Mucosa of descending colon (tissue), 3 donors: ENCODE measurements around the gene TMPRSS5. TPM values are rescaled to one million over a fixed set of nuclear protein-coding genes. Genes with fewer than 3 reads are reported as not detected.
"Not testable (repeated sequence)": the region's sequence is repeated elsewhere in the genome, so short reads cannot be mapped to it uniquely, and the experiment has no call there.

Experiments used
- ATAC-seq: fragments of 200-7000 bp; cut with Tn5 transposase; one replicate; pipeline ENCODE4 v1.9.1; 2020; ENCODE audit warnings: mild to moderate bottlenecking, moderate library complexity
- DNase-seq, 3 donors: peaks; one replicate each; pipeline ENCODE4 v3.0.0-alpha.2; 2020
- H3K36me3 ChIP-seq: fragments of 200-600 bp; one replicate; pipeline ENCODE4 v1.8.0; 2021; ENCODE audit warnings: low read depth, mild to moderate bottlenecking
- H3K4me1 ChIP-seq: fragments of 200-600 bp; one replicate; pipeline ENCODE4 v1.8.0; 2021; ENCODE audit warnings: low read depth, mild to moderate bottlenecking
- H3K4me3 ChIP-seq: fragments of 200-600 bp; one replicate; pipeline ENCODE4 v1.8.0; 2021; ENCODE audit warnings: mild to moderate bottlenecking
- H3K9me3 ChIP-seq: fragments of 200-600 bp; one replicate; pipeline ENCODE4 v1.8.0; 2021; ENCODE audit warnings: mild to moderate bottlenecking
- CTCF ChIP-seq: fragments of 200-600 bp; IDR thresholded peaks from one replicate; pipeline ENCODE4 v1.8.0; 2022; ENCODE audit warnings: antibody characterized with exemption, mild to moderate bottlenecking
- intact Hi-C, 2 donors: fragments of 100-400 bp; cut with DNase I in 1 of 2; cut with micrococcal nuclease in 1 of 2; formaldehyde crosslinking; loops; one replicate each; pipeline versions ENCODE4 v1.11.0 to v1.11.1; 2022; cut with DNase I, micrococcal nuclease
- total RNA-seq, 3 donors: library from RNA; stranded (reverse); fragmentation: NEBNext Ultra II Directional in 2 of 3; extraction: Animal tissue kit (Norgen Biotek cat#: 25700) in 2 of 3; gene quantifications; one replicate each; pipeline versions ENCODE4 v1.2.1 to v1.2.4, GENCODE V29; 2021 to 2023
- donor health status: DM: no; HTN: no; CAD: no; lungs with moderate emphysema.
- donor health status: DM: no; HTN: no; CAD: no.
- donor health status: DM: no; HTN: yes; CAD: no.

TMPRSS5 gene
- total RNA-seq, 3 donors from 2014 or later, result 0.70 to 1.6 (median 0.81) TPM

GRCh38 chr11:113677685-113678084, 28.4 kb downstream of the TMPRSS5 start:
- ATAC-seq (no peak), DNase-seq (no peak)
- H3K36me3 ChIP-seq, result no peaks in the 10 kb centered on the region
- H3K4me1 ChIP-seq, result no peaks in the 10 kb centered on the region
- intact Hi-C loops, result no loop called here
- H3K4me3 ChIP-seq, result no peak overlapping the region
- no peak for TF ChIP-seq CTCF
- H3K9me3 ChIP-seq, result no peaks in the 10 kb centered on the region

- Histone ChIP-seq H3K4me1 (no peaks in the 10 kb centered on the region), H3K9me3 (no peaks in the 10 kb centered on the region), H3K4me3 (no peak overlapping the region), H3K36me3 (no peaks in the 10 kb centered on the region)
- intact Hi-C loops, result no loop called here
- DNase-seq (no peak), ATAC-seq (no peak)
- TF ChIP-seq CTCF, result no peak
Observed at GRCh38 chr11:113675565-113675964, 30.5 kb downstream of the TMPRSS5 start.

- Histone ChIP-seq H3K36me3 (no peaks in the 10 kb centered on the region), H3K4me3 (no peak overlapping the region), H3K4me1 (no peaks in the 10 kb centered on the region), H3K9me3 (no peaks in the 10 kb centered on the region)
- ATAC-seq, result no peak
- no peak for DNase-seq
- intact Hi-C loops, result no loop called here
- TF ChIP-seq CTCF, result no peak
Observed at GRCh38 chr11:113675003-113675561, 31.0 kb downstream of the TMPRSS5 start.

- no peak overlapping the region for H3K4me3 ChIP-seq
- intact Hi-C loops, result no loop called here
Observed at GRCh38 chr11:113674397-113674685, 31.8 kb downstream of the TMPRSS5 start.

GRCh38 chr11:113673550-113674396, 32.3 kb downstream of the TMPRSS5 start:
- ATAC-seq, result no peak

More at GRCh38 chr11:113674397-113674685, 31.8 kb downstream of the TMPRSS5 start:
- H3K4me1 ChIP-seq, result no peaks in the 10 kb centered on the region
- TF ChIP-seq CTCF, result no peak
- no peaks in the 10 kb centered on the region for H3K9me3 ChIP-seq
- H3K36me3 ChIP-seq, result no peaks in the 10 kb centered on the region
- ATAC-seq, result no peak
- no peak for DNase-seq

GRCh38 chr11:113671914-113672313, 34.2 kb downstream of the TMPRSS5 start:
- H3K36me3 ChIP-seq, intact Hi-C loops, DNase-seq, H3K4me1 ChIP-seq, H3K9me3 ChIP-seq, ATAC-seq, H3K4me3 ChIP-seq: not testable (repeated sequence)

More at GRCh38 chr11:113673550-113674396, 32.3 kb downstream of the TMPRSS5 start:
- H3K36me3 ChIP-seq, result no peaks in the 10 kb centered on the region
- intact Hi-C loops, result no loop called here
- DNase-seq, result no peak
- H3K4me1 ChIP-seq, result no peaks in the 10 kb centered on the region
- H3K4me3 ChIP-seq, result no peak overlapping the region
- no peak for TF ChIP-seq CTCF
- H3K9me3 ChIP-seq, result no peaks in the 10 kb centered on the region
